Central memory CD8-positive, alpha-beta T cell (primary cell): Measurements from ENCODE around the gene PTPRJ.

Source experiments
- ATAC-seq: fragments of 150-1000 bp; cut with Tn5 transposase; replicated peaks from 2 replicates; pipeline ENCODE4 v1.10.0; 2022; ENCODE audit warnings: mild to moderate bottlenecking, moderate FRiP score, moderate number of reproducible peaks; ENCODE audit not compliant: poor library complexity, severe bottlenecking; ENCODE audit errors: extremely low read depth
- DNase-seq, 2 donors: peaks; one replicate each; pipeline ENCODE4 v3.0.0; 2021; ENCODE audit warnings: low spot score in 2 of 2
- H3K27ac Mint-ChIP-seq: one replicate; pipeline ENCODE4 v1.8.0; 2022; ENCODE audit warnings: low read depth, mild to moderate bottlenecking, moderate library complexity, mixed read lengths
- H3K27me3 Mint-ChIP-seq: one replicate; pipeline ENCODE4 v1.8.0; 2022; ENCODE audit warnings: mixed read lengths
- H3K36me3 Mint-ChIP-seq: one replicate; pipeline ENCODE4 v1.8.0; 2022; ENCODE audit warnings: mild to moderate bottlenecking, moderate library complexity, mixed read lengths; ENCODE audit not compliant: insufficient read depth
- H3K4me1 Mint-ChIP-seq: one replicate; pipeline ENCODE4 v1.8.0; 2022; ENCODE audit warnings: mixed read lengths
- H3K4me3 Mint-ChIP-seq: one replicate; pipeline ENCODE4 v1.8.0; 2022; ENCODE audit warnings: mild to moderate bottlenecking, moderate library complexity, mixed read lengths
- H3K9me3 Mint-ChIP-seq: one replicate; pipeline ENCODE4 v1.8.0; 2022; ENCODE audit warnings: mixed read lengths

PTPRJ gene

GRCh38 chr11:48062649-48063048 is 82.3 kb downstream of the PTPRJ start:
- Mint-ChIP-seq H3K9me3 (no peaks in the 10 kb centered on the region), H3K27me3 (no peaks in the 10 kb centered on the region)

GRCh38 chr11:48063424-48063978 is 83.1 kb downstream of the PTPRJ start:
- ATAC-seq (no peak), DNase-seq (no peak)
- Mint-ChIP-seq H3K9me3 (no peaks in the 10 kb centered on the region), H3K27me3 (no peaks in the 10 kb centered on the region), H3K36me3 (peaks cover 21% of the 10 kb centered on the region), H3K27ac (peak overlapping the region; percentile 49), H3K4me1 (peaks cover 51% of the 10 kb centered on the region), H3K4me3 (no peak overlapping the region)

More at GRCh38 chr11:48062649-48063048, 82.3 kb downstream of the PTPRJ start:
- Mint-ChIP-seq H3K27ac (no peak overlapping the region), H3K4me1 (peaks cover 51% of the 10 kb centered on the region), H3K36me3 (peaks cover 18% of the 10 kb centered on the region), H3K4me3 (no peak overlapping the region)
- ATAC-seq: no peak
- no peak for DNase-seq

- H3K4me3 Mint-ChIP-seq: no peak overlapping the region
Measured at GRCh38 chr11:48064306-48064705, 83.9 kb downstream of the PTPRJ start.

GRCh38 chr11:48066881-48067800 is 86.8 kb downstream of the PTPRJ start:
- Mint-ChIP-seq H3K27me3 (no peaks in the 10 kb centered on the region), H3K36me3 (peaks cover 30% of the 10 kb centered on the region), H3K27ac (no peak overlapping the region), H3K4me1 (peaks cover 29% of the 10 kb centered on the region), H3K4me3 (no peak overlapping the region), H3K9me3 (no peaks in the 10 kb centered on the region)
- ATAC-seq: no peak
- DNase-seq: no peak

More at GRCh38 chr11:48064306-48064705, 83.9 kb downstream of the PTPRJ start:
- Mint-ChIP-seq H3K4me1 (peaks cover 45% of the 10 kb centered on the region), H3K27me3 (no peaks in the 10 kb centered on the region), H3K27ac (peak overlapping the region; percentile 49), H3K9me3 (no peaks in the 10 kb centered on the region), H3K36me3 (peaks cover 27% of the 10 kb centered on the region)
- DNase-seq (no peak), ATAC-seq (no peak)

GRCh38 chr11:48073031-48073861 is 92.9 kb downstream of the PTPRJ start:
- DNase-seq: no peak
- no peak overlapping the region for H3K27ac Mint-ChIP-seq
- H3K4me1 Mint-ChIP-seq: peaks cover 34% of the 10 kb centered on the region
- H3K27me3 Mint-ChIP-seq: no peaks in the 10 kb centered on the region
- no peak overlapping the region for H3K4me3 Mint-ChIP-seq
- no peaks in the 10 kb centered on the region for H3K9me3 Mint-ChIP-seq
- no peak for ATAC-seq
- H3K36me3 Mint-ChIP-seq: peaks cover 26% of the 10 kb centered on the region

- H3K4me3 Mint-ChIP-seq: no peak overlapping the region
- no peak for DNase-seq
- no peaks in the 10 kb centered on the region for H3K27me3 Mint-ChIP-seq
- H3K4me1 Mint-ChIP-seq: peaks cover 42% of the 10 kb centered on the region
- no peak overlapping the region for H3K27ac Mint-ChIP-seq
- ATAC-seq: no peak
- no peaks in the 10 kb centered on the region for H3K9me3 Mint-ChIP-seq
- peaks cover 22% of the 10 kb centered on the region for H3K36me3 Mint-ChIP-seq
Measured at GRCh38 chr11:48074425-48075181, 94.2 kb downstream of the PTPRJ start.

GRCh38 chr11:48075637-48076036 is 95.3 kb downstream of the PTPRJ start:
- ATAC-seq (no peak), DNase-seq (no peak)
- Mint-ChIP-seq H3K27me3 (no peaks in the 10 kb centered on the region), H3K36me3 (peaks cover 15% of the 10 kb centered on the region), H3K4me1 (peaks cover 52% of the 10 kb centered on the region), H3K9me3 (no peaks in the 10 kb centered on the region), H3K4me3 (no peak overlapping the region), H3K27ac (peak overlapping the region; percentile 63)

- peaks cover 12% of the 10 kb centered on the region for H3K36me3 Mint-ChIP-seq
Measured at GRCh38 chr11:48077251-48077650, 96.9 kb downstream of the PTPRJ start.

GRCh38 chr11:48078689-48079088 is 98.3 kb downstream of the PTPRJ start:
- Mint-ChIP-seq H3K9me3 (no peaks in the 10 kb centered on the region), H3K36me3 (peaks cover 15% of the 10 kb centered on the region), H3K4me1 (peaks cover 69% of the 10 kb centered on the region), H3K27me3 (no peaks in the 10 kb centered on the region), H3K4me3 (no peak overlapping the region), H3K27ac (peak overlapping the region; percentile 9)
- DNase-seq: no peak
- ATAC-seq: no peak

More at GRCh38 chr11:48077251-48077650, 96.9 kb downstream of the PTPRJ start:
- Mint-ChIP-seq H3K27me3 (no peaks in the 10 kb centered on the region), H3K4me3 (no peak overlapping the region), H3K9me3 (no peaks in the 10 kb centered on the region), H3K27ac (no peak overlapping the region), H3K4me1 (peaks cover 63% of the 10 kb centered on the region)
- no peak for DNase-seq
- no peak for ATAC-seq

- H3K4me1 Mint-ChIP-seq: peaks cover 70% of the 10 kb centered on the region
- no peak overlapping the region for H3K27ac Mint-ChIP-seq
- ATAC-seq (no peak), DNase-seq (no peak)
- no peaks in the 10 kb centered on the region for H3K9me3 Mint-ChIP-seq
- no peaks in the 10 kb centered on the region for H3K27me3 Mint-ChIP-seq
- peaks cover 15% of the 10 kb centered on the region for H3K36me3 Mint-ChIP-seq
- H3K4me3 Mint-ChIP-seq: no peak overlapping the region
Measured at GRCh38 chr11:48079596-48079995, 99.2 kb downstream of the PTPRJ start.

GRCh38 chr11:48080301-48080861 is 100.0 kb downstream of the PTPRJ start:
- Mint-ChIP-seq H3K27me3 (no peaks in the 10 kb centered on the region), H3K27ac (no peak overlapping the region), H3K36me3 (peaks cover 15% of the 10 kb centered on the region), H3K4me1 (peaks cover 67% of the 10 kb centered on the region), H3K4me3 (no peak overlapping the region), H3K9me3 (no peaks in the 10 kb centered on the region)
- DNase-seq: no peak
- no peak for ATAC-seq
